ENCODE measurements around the gene NKX6-2. TPM values are rescaled to one million over a fixed set of nuclear protein-coding genes. Genes with fewer than 3 reads are reported as not detected.
"Not testable (repeated sequence)": the region's sequence is repeated elsewhere in the genome, so short reads cannot be mapped to it uniquely, and the experiment has no call there.

The NKX6-2 gene
- total RNA-seq, 2 experiments from 2014 or later: not detected

DNA sequence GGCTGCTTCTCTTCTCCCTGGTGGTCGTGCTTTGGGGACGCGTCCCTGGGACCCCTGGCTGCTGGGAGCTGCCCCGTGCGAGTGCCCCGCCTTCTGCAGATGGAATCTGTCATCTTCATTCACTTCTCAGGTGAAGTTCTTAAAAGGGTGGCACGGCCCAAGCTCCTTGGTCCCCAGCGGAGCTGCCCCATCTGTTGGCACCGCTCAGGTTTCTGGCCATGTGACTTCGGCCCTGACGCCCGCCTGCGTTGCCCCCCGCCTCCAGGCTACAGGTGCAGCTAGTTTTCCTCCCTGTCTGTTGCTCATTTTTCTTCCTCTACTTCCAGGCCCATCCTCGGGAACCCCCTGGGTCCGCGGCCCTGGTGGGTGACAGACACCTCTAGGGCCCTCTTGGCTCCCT lies 6.8 kb upstream of the NKX6-2 start:
- POLR2A ChIA-PET: no interaction called here
- no peaks in the 10 kb centered on the region for H3K36me3 Mint-ChIP-seq (ENCODE audit: low read depth)

DNA sequence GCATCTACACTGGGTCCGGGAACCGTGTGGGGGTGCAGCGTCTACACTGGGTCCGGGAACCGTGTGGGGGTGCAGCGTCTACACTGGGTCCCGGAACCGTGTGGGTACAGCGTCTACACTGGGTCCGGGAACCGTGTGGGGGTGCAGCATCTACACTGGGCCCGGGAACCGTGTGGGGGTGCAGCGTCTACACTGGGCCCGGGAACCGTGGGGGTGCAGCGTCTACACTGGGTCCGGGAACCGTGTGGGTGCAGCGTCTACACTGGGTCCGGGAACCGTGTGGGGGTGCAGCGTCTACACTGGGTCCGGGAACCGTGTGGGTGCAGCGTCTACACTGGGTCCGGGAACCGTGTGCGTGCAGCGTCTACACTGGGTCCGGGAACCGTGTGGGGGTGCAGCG lies 6.2 kb upstream of the NKX6-2 start:
- H3K4me1 Mint-ChIP-seq (ENCODE audit: low read depth); intact Hi-C loops (cut with DNase I, micrococcal nuclease); H3K4me1 ChIP-seq (ENCODE audit: insufficient read depth, low read length): not testable (repeated sequence)

More for the DNA sequence above, 6.8 kb upstream of the NKX6-2 start:
- CTCF ChIA-PET: no interaction called here
- Histone ChIP-seq H3K27me3 (ENCODE audit: control insufficient read depth in 1 of 2, insufficient read depth in 2 of 2, low read length in 2 of 2) (peaks cover 15 to 31% of the 10 kb centered on the region in 2 experiments), H3K27ac (ENCODE audit: low read depth in 1 of 2, low read length in 2 of 2) (no peak overlapping the region), H3K9me3 (ENCODE audit: control insufficient read depth in 1 of 2, insufficient read depth in 1 of 2, low read length in 2 of 2) (peaks cover 0 to 27% of the 10 kb centered on the region in 2 experiments), H3K36me3 (ENCODE audit: insufficient read depth, low read length) (no peaks in the 10 kb centered on the region), H3K4me1 (ENCODE audit: insufficient read depth, low read length) (no peaks in the 10 kb centered on the region), H3K4me3 (ENCODE audit: low read length) (no peak overlapping the region)
- ATAC-seq (ENCODE audit: poor library complexity) (no peak), DNase-seq (no peak)
- H3K27me3 Mint-ChIP-seq: peaks cover 9% of the 10 kb centered on the region
- no peak overlapping the region for H3K27ac Mint-ChIP-seq
- H3K4me1 Mint-ChIP-seq (ENCODE audit: low read depth): no peaks in the 10 kb centered on the region
- no peak overlapping the region for H3K4me3 Mint-ChIP-seq
- intact Hi-C loops (cut with DNase I, micrococcal nuclease): no loop called here
- no peaks in the 10 kb centered on the region for H3K9me3 Mint-ChIP-seq
- TF ChIP-seq, protein P1, sequence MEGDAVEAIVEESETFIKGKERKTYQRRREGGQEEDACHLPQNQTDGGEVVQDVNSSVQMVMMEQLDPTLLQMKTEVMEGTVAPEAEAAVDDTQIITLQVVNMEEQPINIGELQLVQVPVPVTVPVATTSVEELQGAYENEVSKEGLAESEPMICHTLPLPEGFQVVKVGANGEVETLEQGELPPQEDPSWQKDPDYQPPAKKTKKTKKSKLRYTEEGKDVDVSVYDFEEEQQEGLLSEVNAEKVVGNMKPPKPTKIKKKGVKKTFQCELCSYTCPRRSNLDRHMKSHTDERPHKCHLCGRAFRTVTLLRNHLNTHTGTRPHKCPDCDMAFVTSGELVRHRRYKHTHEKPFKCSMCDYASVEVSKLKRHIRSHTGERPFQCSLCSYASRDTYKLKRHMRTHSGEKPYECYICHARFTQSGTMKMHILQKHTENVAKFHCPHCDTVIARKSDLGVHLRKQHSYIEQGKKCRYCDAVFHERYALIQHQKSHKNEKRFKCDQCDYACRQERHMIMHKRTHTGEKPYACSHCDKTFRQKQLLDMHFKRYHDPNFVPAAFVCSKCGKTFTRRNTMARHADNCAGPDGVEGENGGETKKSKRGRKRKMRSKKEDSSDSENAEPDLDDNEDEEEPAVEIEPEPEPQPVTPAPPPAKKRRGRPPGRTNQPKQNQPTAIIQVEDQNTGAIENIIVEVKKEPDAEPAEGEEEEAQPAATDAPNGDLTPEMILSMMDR (IDR thresholded peaks at IDR 0.05): no peak

DNA sequence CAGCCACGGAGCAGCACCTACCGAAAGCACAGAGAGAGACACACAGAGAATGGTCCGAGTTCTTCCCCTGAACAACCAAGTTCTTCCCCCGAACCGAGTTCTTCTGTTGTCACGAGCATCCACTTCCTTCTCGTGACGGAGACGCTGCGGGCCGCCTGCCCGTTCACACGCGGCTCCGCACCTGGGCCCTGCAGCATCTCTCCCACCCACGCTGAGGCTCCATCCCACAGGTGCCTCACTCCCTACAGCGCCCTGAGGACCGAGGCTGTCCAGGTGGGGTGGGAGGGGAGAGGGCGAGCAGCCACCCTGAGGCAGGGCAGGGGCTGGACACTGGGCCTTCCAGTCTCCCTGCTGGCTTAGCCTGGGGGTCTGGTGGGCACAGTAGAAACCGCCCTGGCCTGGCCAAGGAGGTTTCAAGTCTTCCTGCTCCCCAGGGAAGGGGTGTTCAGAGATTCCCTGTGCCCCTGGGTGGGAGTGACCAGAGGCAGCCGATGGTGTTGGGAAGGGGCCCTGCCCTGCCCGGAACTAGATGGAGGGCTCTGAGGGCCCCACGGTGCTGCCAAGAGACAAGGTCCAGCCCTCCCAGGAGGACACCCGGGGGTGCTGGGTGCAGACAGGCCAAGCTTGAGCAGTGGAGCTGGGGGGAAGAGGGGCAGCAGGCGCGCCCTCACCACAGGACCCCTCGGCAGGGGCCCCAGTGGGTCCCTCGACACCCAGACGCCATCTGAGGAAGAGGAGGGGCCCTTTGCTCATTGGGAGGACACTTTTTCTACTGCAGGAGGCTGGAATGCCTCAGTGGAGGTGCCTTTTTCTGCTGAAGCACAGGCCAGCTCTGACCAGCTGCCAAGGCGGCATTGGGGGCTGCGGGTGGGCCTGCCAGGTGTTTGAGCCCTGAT lies 5.2 kb upstream of the NKX6-2 start:
- intact Hi-C loops (cut with DNase I, micrococcal nuclease): no loop called here
- ChIA-PET CTCF (no interaction called here), POLR2A (no interaction called here)
- peaks cover 15 to 43% of the 10 kb centered on the region in 2 experiments for H3K27me3 ChIP-seq (ENCODE audit: control insufficient read depth in 1 of 2, insufficient read depth in 2 of 2, low read length in 2 of 2)
- no peak for DNase-seq
- Mint-ChIP-seq H3K36me3 (ENCODE audit: low read depth) (no peaks in the 10 kb centered on the region), H3K27me3 (peaks cover 9% of the 10 kb centered on the region), H3K9me3 (no peaks in the 10 kb centered on the region), H3K4me3 (no peak overlapping the region), H3K27ac (no peak overlapping the region), H3K4me1 (ENCODE audit: low read depth) (no peaks in the 10 kb centered on the region)
- H3K27ac ChIP-seq (ENCODE audit: low read depth in 1 of 2, low read length in 2 of 2): no peak overlapping the region
- H3K4me3 ChIP-seq (ENCODE audit: low read length): no peak overlapping the region
- H3K4me1 ChIP-seq (ENCODE audit: insufficient read depth, low read length): peaks cover 4% of the 10 kb centered on the region
- no peak for ATAC-seq (ENCODE audit: poor library complexity)
- TF ChIP-seq, protein P1 (IDR thresholded peaks at IDR 0.05): no peak
- peaks cover 0 to 22% of the 10 kb centered on the region in 2 experiments for H3K9me3 ChIP-seq (ENCODE audit: control insufficient read depth in 1 of 2, insufficient read depth in 1 of 2, low read length in 2 of 2)
- H3K36me3 ChIP-seq (ENCODE audit: insufficient read depth, low read length): no peaks in the 10 kb centered on the region

More for the DNA sequence above, 6.2 kb upstream of the NKX6-2 start:
- ATAC-seq (ENCODE audit: poor library complexity); H3K36me3 ChIP-seq (ENCODE audit: insufficient read depth, low read length); POLR2A ChIA-PET; H3K4me3 Mint-ChIP-seq; H3K9me3 Mint-ChIP-seq; DNase-seq; H3K36me3 Mint-ChIP-seq (ENCODE audit: low read depth); H3K4me3 ChIP-seq (ENCODE audit: low read length); CTCF ChIA-PET; H3K27ac Mint-ChIP-seq; H3K27ac ChIP-seq (ENCODE audit: low read depth in 1 of 2, low read length in 2 of 2); H3K27me3 Mint-ChIP-seq: not testable (repeated sequence)
- Histone ChIP-seq H3K9me3 (ENCODE audit: control insufficient read depth in 1 of 2, insufficient read depth in 1 of 2, low read length in 2 of 2) (peaks cover 0 to 27% of the 10 kb centered on the region in 2 experiments), H3K27me3 (ENCODE audit: control insufficient read depth in 1 of 2, insufficient read depth in 2 of 2, low read length in 2 of 2) (peaks cover 15 to 34% of the 10 kb centered on the region in 2 experiments)
